BJ (cell line): Measurements from ENCODE around the gene KRTAP5-6. TPM values are rescaled to one million over a fixed set of nuclear protein-coding genes. Genes with fewer than 3 reads are reported as not detected.

Experiments used
- CTCF ChIA-PET: fragments of 350-600 bp; formaldehyde crosslinking; extraction: SDS; loops from one replicate; lab custom pipeline; 2021; ENCODE audit warnings: antibody characterized with exemption, inconsistent platforms; lab: Yijun Ruan, JAX
- POLR2A ChIA-PET: fragments of 300-600 bp; sonication (Branson Sonifier 250); formaldehyde crosslinking; extraction: SDS; loops from one replicate; lab custom pipeline; 2021; ENCODE audit warnings: antibody characterized with exemption; lab: Charles Lee
- DNase-seq: peaks from one replicate; pipeline ENCODE4 v3.0.0-alpha.2; 2011; ENCODE audit warnings: low read depth
- H3K27me3 ChIP-seq: 2 replicates; pipeline ENCODE4 v1.6.0; 2011; ENCODE audit warnings: low read length; ENCODE audit not compliant: control insufficient read depth, insufficient read depth
- H3K36me3 ChIP-seq: 2 replicates; pipeline ENCODE4 v1.5.1; 2011; ENCODE audit warnings: low read length; ENCODE audit not compliant: control insufficient read depth, insufficient read depth
- H3K4me3 ChIP-seq: 2 replicates; pipeline ENCODE4 v1.5.1; 2011; ENCODE audit warnings: low read depth, mild to moderate bottlenecking, control low read depth, low read length
- CTCF ChIP-seq: IDR thresholded peaks from 2 replicates; pipeline ENCODE4 v1.5.1; 2011; ENCODE audit warnings: low read depth, mild to moderate bottlenecking, control low read depth, inconsistent platforms, low read length, moderate library complexity; ENCODE audit not compliant: insufficient read depth
- polyA plus RNA-seq: library from polyadenylated mRNA; depleted of rRNA; stranded (reverse); fragments of >200 nt; gene quantifications from 2 replicates; pipeline ENCODE4 v1.2.3, GENCODE V29; 2011

The KRTAP5-6 gene
- polyA plus RNA-seq, 1 experiment = not detected

DNA sequence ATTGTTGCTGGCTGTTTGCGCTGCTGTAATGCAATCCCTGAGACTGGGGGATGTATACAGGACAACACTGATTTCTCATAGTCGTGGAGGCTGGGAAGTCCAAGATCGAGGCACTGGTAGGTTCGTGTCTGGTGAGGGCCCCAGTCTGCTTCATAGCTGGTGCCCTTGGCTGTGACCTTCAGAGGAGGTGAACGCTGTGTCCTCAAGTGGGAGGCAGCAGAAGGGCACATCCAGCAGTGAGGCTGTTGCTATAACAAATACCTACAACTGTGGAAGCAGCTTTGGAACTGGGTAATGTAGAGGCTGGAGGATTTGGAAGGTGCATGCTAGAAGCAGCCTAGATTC lies 46.1 kb upstream of the KRTAP5-6 start:
- no peaks in the 10 kb centered on the region for H3K36me3 ChIP-seq
- ChIA-PET CTCF (interaction anchor here (0.6 to 6.2 kb wide), 9 partner anchors 10 to 501 kb away, joined by 3 to 70 read pairs (median 8); partner anchors contain the start of genes KRTAP5-5 and SYT8), POLR2A (no interaction called here)
- H3K27me3 ChIP-seq = peaks cover 3% of the 10 kb centered on the region
- DNase-seq = no peak
- H3K4me3 ChIP-seq = no peak overlapping the region
- TF ChIP-seq CTCF = no peak

DNA sequence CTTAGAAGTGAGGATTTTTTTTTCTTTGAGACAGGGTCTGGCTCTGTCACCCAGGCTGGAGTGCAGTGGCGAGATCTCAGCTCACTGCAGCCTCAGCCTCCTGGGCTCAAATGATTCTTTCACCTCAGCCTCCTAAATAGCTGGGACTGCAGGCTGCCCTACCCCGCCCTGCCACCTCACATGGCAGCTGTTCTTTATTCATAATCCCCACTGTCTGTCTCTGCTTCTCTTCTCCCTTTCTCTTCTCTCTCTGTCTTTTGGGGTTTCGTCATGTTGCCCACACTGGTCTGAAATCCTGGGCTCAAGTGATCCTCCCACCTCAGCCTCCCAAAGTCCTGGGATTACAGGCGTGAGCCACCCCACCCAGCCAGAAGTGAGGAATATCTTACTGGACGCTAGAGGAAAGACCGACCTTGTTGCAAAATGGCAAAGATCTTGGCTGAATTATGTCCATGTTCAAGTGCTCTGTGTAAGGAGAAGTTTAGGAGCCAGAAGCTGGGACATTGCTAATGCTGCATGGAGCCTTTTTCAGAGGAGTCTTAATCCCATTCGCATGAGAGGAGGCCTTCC lies 45.5 kb upstream of the KRTAP5-6 start:
- Histone ChIP-seq H3K27me3 (peaks cover 6% of the 10 kb centered on the region), H3K36me3 (no peaks in the 10 kb centered on the region), H3K4me3 (no peak overlapping the region)
- POLR2A ChIA-PET = no interaction called here
- no peak for DNase-seq
- CTCF ChIA-PET = interaction anchor here (0.6 to 6.2 kb wide), 9 partner anchors 10 to 500 kb away, joined by 3 to 70 read pairs (median 8); partner anchors contain the start of gene KRTAP5-5
- no peak for TF ChIP-seq CTCF

DNA sequence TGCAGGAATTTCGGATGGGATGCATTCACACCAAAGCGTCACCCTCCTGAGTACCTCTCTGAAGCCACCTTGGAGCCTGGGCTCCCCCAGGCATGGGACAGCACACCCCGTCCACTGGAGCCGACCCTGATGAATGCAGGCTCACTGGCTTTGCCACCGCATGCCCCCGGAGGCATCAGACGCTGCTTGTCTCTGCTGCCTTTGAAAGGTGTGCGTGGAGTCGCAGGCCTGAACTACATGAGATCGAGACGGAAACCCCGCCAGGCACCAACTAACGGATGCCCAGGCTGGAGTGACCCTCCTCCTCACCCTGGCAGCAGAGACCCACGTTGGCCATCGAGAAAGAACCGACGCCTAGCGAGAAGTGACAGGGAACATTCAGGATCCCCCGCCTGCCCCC lies 45.0 kb upstream of the KRTAP5-6 start:
- POLR2A ChIA-PET = no interaction called here
- H3K36me3 ChIP-seq = no peaks in the 10 kb centered on the region
- peaks cover 6% of the 10 kb centered on the region for H3K27me3 ChIP-seq
- TF ChIP-seq CTCF = no peak
- CTCF ChIA-PET = interaction anchor here (0.6 to 6.2 kb wide), 47 partner anchors 8 to 856 kb away, joined by 3 to 70 read pairs (median 5); partner anchors contain the start of genes KRTAP5-5 and SYT8
- no peak for DNase-seq
- no peak overlapping the region for H3K4me3 ChIP-seq

DNA sequence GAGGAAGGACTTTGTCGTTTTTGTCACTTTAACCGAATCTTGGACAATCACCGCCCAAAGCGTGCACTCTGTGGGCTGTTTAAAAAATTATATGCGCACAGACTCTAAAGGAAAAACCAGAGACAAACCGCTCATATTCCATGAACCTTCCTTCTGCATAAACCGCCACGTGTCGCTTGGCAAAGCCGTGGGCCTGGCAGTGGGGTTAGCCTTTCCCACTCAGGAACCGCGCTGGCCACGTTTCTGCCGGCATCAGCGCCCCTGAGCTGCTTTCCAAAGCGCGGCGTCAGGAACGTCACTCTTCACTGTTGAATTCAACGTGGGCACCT lies 44.6 kb upstream of the KRTAP5-6 start:
- Histone ChIP-seq H3K27me3 (peaks cover 6% of the 10 kb centered on the region), H3K36me3 (no peaks in the 10 kb centered on the region), H3K4me3 (no peak overlapping the region)
- no peak for TF ChIP-seq CTCF
- ChIA-PET CTCF (interaction anchor here (0.6 to 6.2 kb wide), 48 partner anchors 8 to 856 kb away, joined by 3 to 70 read pairs (median 5); partner anchors contain the start of genes KRTAP5-5 and SYT8), POLR2A (no interaction called here)
- DNase-seq = no peak

- CTCF ChIA-PET = interaction anchor here (0.6 to 6.2 kb wide), 51 partner anchors 8 to 855 kb away, joined by 3 to 70 read pairs (median 5); partner anchors contain the start of genes KRTAP5-5 and SYT8
Measured at GRCh38 chr11:1652771-1653540, 44.0 kb upstream of the KRTAP5-6 start.

More at GRCh38 chr11:1652771-1653540, 44.0 kb upstream of the KRTAP5-6 start:
- TF ChIP-seq CTCF = peak; percentile 96
- Histone ChIP-seq H3K36me3 (no peaks in the 10 kb centered on the region), H3K27me3 (peaks cover 6% of the 10 kb centered on the region), H3K4me3 (no peak overlapping the region)
- POLR2A ChIA-PET = no interaction called here
- no peak for DNase-seq
